ENCODE data around the gene ADRA2B.
A peak's percentile ranks its signal among the peaks of the same experiment; 100 is the strongest.

Gene ADRA2B

GRCh38 chr2:96115631-96116423 is 544 bp downstream of the ADRA2B start:
- Histone ChIP-seq H3K4me3 (replicated peaks; ENCODE audit: insufficient read depth, low read length) (peak overlapping the region; percentile 28; the same call in 1 of the 2 replicates), H3K27me3 (ENCODE audit: insufficient read depth, poor library complexity, severe bottlenecking) (peaks cover 20% of the 10 kb centered on the region), H3K27ac (replicated peaks) (no peak overlapping the region)
- TF ChIP-seq REST (IDR thresholded peaks at IDR 0.05; ENCODE audit: insufficient replicate concordance, low read depth) = no peak
- no peak for TF ChIP-seq SPI1 (IDR thresholded peaks at IDR 0.05; ENCODE audit: borderline replicate concordance, low read depth)
- TF ChIP-seq POLR2AphosphoS5 (IDR thresholded peaks at IDR 0.05; ENCODE audit: low read depth) = no peak
- TF ChIP-seq GABPA (IDR thresholded peaks at IDR 0.05; ENCODE audit: low read depth) = no peak
- TF ChIP-seq CTCF (IDR thresholded peaks at IDR 0.05; ENCODE audit: insufficient read depth, low read length) = no peak
- DNase-seq (ENCODE audit: low read depth in 1 of 2, low spot score in 1 of 2) = no peak

- DNase-seq (ENCODE audit: low read depth in 1 of 2, low spot score in 1 of 2) = no peak
- no peak for TF ChIP-seq GABPA (IDR thresholded peaks at IDR 0.05; ENCODE audit: low read depth)
- no peak for TF ChIP-seq SPI1 (IDR thresholded peaks at IDR 0.05; ENCODE audit: borderline replicate concordance, low read depth)
- no peak for TF ChIP-seq REST (IDR thresholded peaks at IDR 0.05; ENCODE audit: insufficient replicate concordance, low read depth)
- no peak for TF ChIP-seq POLR2AphosphoS5 (IDR thresholded peaks at IDR 0.05; ENCODE audit: low read depth)
- no peak overlapping the region for H3K27ac ChIP-seq (replicated peaks)
- no peak overlapping the region for H3K4me3 ChIP-seq (replicated peaks; ENCODE audit: insufficient read depth, low read length)
- peaks cover 20% of the 10 kb centered on the region for H3K27me3 ChIP-seq (ENCODE audit: insufficient read depth, poor library complexity, severe bottlenecking)
Observed at GRCh38 chr2:96114903-96115581, 1.3 kb downstream of the ADRA2B start.

DNA sequence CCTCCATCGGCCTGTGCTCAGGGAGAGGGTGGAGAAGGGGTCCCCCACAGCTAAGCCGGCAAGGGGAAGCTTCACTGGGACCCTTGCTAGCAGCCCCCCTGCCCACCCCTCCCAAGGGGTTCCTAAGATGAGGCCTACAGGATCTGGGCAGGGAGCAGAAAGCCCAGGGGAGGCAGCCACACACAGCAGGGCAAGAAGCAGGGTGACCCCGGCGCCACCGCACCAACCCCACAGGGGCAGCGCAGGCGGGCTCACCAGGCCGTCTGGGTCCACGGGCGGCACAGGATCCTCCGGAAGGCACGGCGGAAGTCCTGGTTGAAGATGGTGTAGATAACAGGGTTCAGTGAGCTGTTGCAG is 1.8 kb downstream of the ADRA2B start:
- peaks cover 18% of the 10 kb centered on the region for H3K27me3 ChIP-seq (ENCODE audit: insufficient read depth, poor library complexity, severe bottlenecking)
- DNase-seq (ENCODE audit: low read depth in 1 of 2, low spot score in 1 of 2) = no peak
- H3K4me3 ChIP-seq (replicated peaks; ENCODE audit: insufficient read depth, low read length) = no peak overlapping the region
- no peak overlapping the region for H3K27ac ChIP-seq (replicated peaks)
- TF ChIP-seq GABPA (IDR thresholded peaks at IDR 0.05; ENCODE audit: low read depth) (no peak), POLR2AphosphoS5 (IDR thresholded peaks at IDR 0.05; ENCODE audit: low read depth) (no peak), CTCF (IDR thresholded peaks at IDR 0.05; ENCODE audit: insufficient read depth, low read length) (no peak), SPI1 (IDR thresholded peaks at IDR 0.05; ENCODE audit: borderline replicate concordance, low read depth) (no peak), REST (IDR thresholded peaks at IDR 0.05; ENCODE audit: insufficient replicate concordance, low read depth) (no peak)

Data from HL-60 (cell line).